GM21786 (cell line): ENCODE data around the gene RPUSD2.
"Not testable (repeated sequence)": the region's sequence is repeated elsewhere in the genome, so short reads cannot be mapped to it uniquely, and the experiment has no call there.

Experiments
- ATAC-seq: cut with Tn5 transposase; IDR thresholded peaks from one replicate; pipeline ENCODE4 v1.9.1; 2021; ENCODE audit not compliant: unreplicated experiment

The RPUSD2 gene

GRCh38 chr15:40564591-40565332, 4.3 kb upstream of the RPUSD2 start, which contains the start of gene CCDC32:
CCDC32 (minus strand) TSS chr15:40565042; CDS start chr15:40563015, 2,027 bp downstream.
- ATAC-seq, result peak; percentile 94

GRCh38 chr15:40565333-40566238, 3.5 kb upstream of the RPUSD2 start:
- ATAC-seq, result no peak

- no peak for ATAC-seq
Measured at GRCh38 chr15:40567111-40567510, 2.0 kb upstream of the RPUSD2 start.

- no peak for ATAC-seq
Measured at GRCh38 chr15:40575113-40575512, 6.0 kb downstream of the RPUSD2 start.

GRCh38 chr15:40576914-40577313, 7.8 kb downstream of the RPUSD2 start:
- ATAC-seq, result not testable (repeated sequence)

- ATAC-seq, result no peak
Measured at GRCh38 chr15:40578892-40579291, 9.8 kb downstream of the RPUSD2 start.

- ATAC-seq, result not testable (repeated sequence)
Measured at GRCh38 chr15:40581796-40582195, 12.7 kb downstream of the RPUSD2 start.

- ATAC-seq, result no peak
Measured at GRCh38 chr15:40582726-40583246, 13.7 kb downstream of the RPUSD2 start.

GRCh38 chr15:40584191-40584590, 15.1 kb downstream of the RPUSD2 start:
- ATAC-seq, result no peak

- ATAC-seq, result no peak
Measured at GRCh38 chr15:40590667-40591050, 21.6 kb downstream of the RPUSD2 start.

- no peak for ATAC-seq
Measured at GRCh38 chr15:40591389-40591788, 22.3 kb downstream of the RPUSD2 start.

GRCh38 chr15:40593165-40593564, 24.1 kb downstream of the RPUSD2 start:
- no peak for ATAC-seq

GRCh38 chr15:40593588-40594428, 24.7 kb downstream of the RPUSD2 start, which contains the start of gene KNL1:
KNL1 (plus strand) TSS chr15:40594249; CDS start chr15:40602932, 8,683 bp downstream.
- peak; percentile 65 for ATAC-seq

- peak; percentile 37 for ATAC-seq
Measured at GRCh38 chr15:40594429-40594836, 25.3 kb downstream of the RPUSD2 start.

- no peak for ATAC-seq
Measured at GRCh38 chr15:40595219-40595618, 26.1 kb downstream of the RPUSD2 start.

- no peak for ATAC-seq
Measured at GRCh38 chr15:40595773-40596172, 26.7 kb downstream of the RPUSD2 start.

- ATAC-seq, result no peak
Measured at GRCh38 chr15:40597024-40597423, 27.9 kb downstream of the RPUSD2 start.

GRCh38 chr15:40598126-40598525, 29.0 kb downstream of the RPUSD2 start:
- ATAC-seq, result no peak

- ATAC-seq, result no peak
Measured at GRCh38 chr15:40598672-40599071, 29.6 kb downstream of the RPUSD2 start.

- no peak for ATAC-seq
Measured at GRCh38 chr15:40600956-40601355, 31.9 kb downstream of the RPUSD2 start.

GRCh38 chr15:40603935-40604334, 34.8 kb downstream of the RPUSD2 start:
- no peak for ATAC-seq
